OCI-LY3 (cell line): ENCODE measurements around the gene CRB2.

ENCODE experiments used
- H2AFZ ChIP-seq: fragments of 200-600, 300-600 bp; shearing (Covaris generic); 2 replicates; pipeline ENCODE4 v1.6.0; 2014; ENCODE audit warnings: antibody characterized with exemption, low read depth, low read length
- H3K27ac ChIP-seq: fragments of 200-600, 300-600 bp; sonication (generic); 2 replicates; pipeline ENCODE4 v1.5.1; 2014; ENCODE audit warnings: mild to moderate bottlenecking, low read length, moderate library complexity, mixed read lengths
- H3K27me3 ChIP-seq: fragments of 200-600, 300-600 bp; sonication (generic); 2 replicates; pipeline ENCODE4 v1.6.1; 2014; ENCODE audit warnings: low read depth, low read length, mixed read lengths
- H3K36me3 ChIP-seq: fragments of 200-600, 300-600 bp; sonication (generic); replicated peaks from 2 replicates; pipeline ENCODE3; 2014; ENCODE audit warnings: low read depth, low read length, mixed read lengths
- H3K4me1 ChIP-seq: fragments of 300-600, 200-600 bp; sonication (generic); 2 replicates; pipeline ENCODE4 v1.6.1; 2014; ENCODE audit warnings: low read length, mixed read lengths
- H3K4me2 ChIP-seq: fragments of 200-600, 300-600 bp; sonication (generic); 2 replicates; pipeline ENCODE4 v1.6.1; 2014; ENCODE audit warnings: low read length, mixed read lengths
- H3K4me3 ChIP-seq: fragments of 300-600, 200-600 bp; sonication (generic); 2 replicates; pipeline ENCODE4 v1.5.1; 2014; ENCODE audit warnings: antibody characterized with exemption, mild to moderate bottlenecking, low read length, moderate library complexity
- H3K79me2 ChIP-seq: fragments of 300-600, 200-600 bp; shearing (Covaris generic); 2 replicates; pipeline ENCODE4 v1.6.1; 2014; ENCODE audit warnings: mild to moderate bottlenecking, low read length, mixed read lengths
- H3K9ac ChIP-seq: fragments of 300-600, 200-600 bp; shearing (Covaris generic); 2 replicates; pipeline ENCODE4 v1.6.0; 2014; ENCODE audit warnings: mild to moderate bottlenecking, low read length, moderate library complexity
- H3K9me3 ChIP-seq: fragments of 200-600, 300-600 bp; shearing (Covaris generic); 2 replicates; pipeline ENCODE4 v1.6.1; 2014; ENCODE audit warnings: low read length, mixed read lengths; ENCODE audit not compliant: insufficient read depth
- H4K20me1 ChIP-seq: fragments of 200-600, 300-600 bp; sonication (generic); 2 replicates; pipeline ENCODE4 v1.6.1; 2016; ENCODE audit warnings: low read length, mixed read lengths; ENCODE audit not compliant: insufficient read depth
- EZH2phosphoT487 ChIP-seq: fragments of 200-600 bp; shearing (Covaris generic); IDR thresholded peaks from 2 replicates; pipeline ENCODE4 v1.6.1; 2018; ENCODE audit warnings: antibody characterized with exemption, mixed run types, low read depth
- TF ChIP-seq, protein P1 (sequence below): fragments of 200-600, 300-600 bp; sonication (generic); IDR thresholded peaks from 2 replicates; pipeline ENCODE4 v1.5.1; 2014; ENCODE audit warnings: antibody characterized with exemption, low read length, low read depth

The CRB2 gene

DNA sequence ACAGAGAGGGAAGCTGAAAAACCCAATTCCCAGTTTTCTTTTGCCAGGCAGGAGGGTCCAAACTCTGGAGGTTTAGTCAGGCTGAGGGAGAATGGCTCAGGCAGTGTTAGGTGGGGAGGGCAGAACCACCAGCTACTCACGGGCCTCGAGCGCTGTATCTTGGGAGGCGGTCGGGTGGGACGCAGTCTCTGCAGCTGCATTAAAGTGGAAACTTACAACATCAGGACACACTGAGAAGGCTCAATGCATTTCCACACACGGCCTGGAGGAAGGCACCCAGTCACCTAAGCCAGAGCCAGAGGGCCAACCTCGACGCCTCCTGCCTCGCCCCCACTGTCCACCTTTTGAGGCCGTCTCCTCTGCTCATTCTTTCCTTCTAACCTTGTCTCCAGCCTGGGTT, 55.6 kb downstream of the CRB2 start:
- H3K36me3 ChIP-seq, result peaks cover 3% of the 10 kb centered on the region
- no peak overlapping the region for H3K27ac ChIP-seq
- H3K27me3 ChIP-seq, result no peaks in the 10 kb centered on the region
- H3K4me2 ChIP-seq, result no peak overlapping the region
- no peak for TF ChIP-seq EZH2phosphoT487
- H3K4me1 ChIP-seq, result no peaks in the 10 kb centered on the region
- no peak overlapping the region for H2AFZ ChIP-seq
- H3K9ac ChIP-seq, result no peak overlapping the region
- no peaks in the 10 kb centered on the region for H4K20me1 ChIP-seq
- H3K79me2 ChIP-seq, result no peaks in the 10 kb centered on the region
- H3K9me3 ChIP-seq, result no peaks in the 10 kb centered on the region
- no peak overlapping the region for H3K4me3 ChIP-seq

DNA sequence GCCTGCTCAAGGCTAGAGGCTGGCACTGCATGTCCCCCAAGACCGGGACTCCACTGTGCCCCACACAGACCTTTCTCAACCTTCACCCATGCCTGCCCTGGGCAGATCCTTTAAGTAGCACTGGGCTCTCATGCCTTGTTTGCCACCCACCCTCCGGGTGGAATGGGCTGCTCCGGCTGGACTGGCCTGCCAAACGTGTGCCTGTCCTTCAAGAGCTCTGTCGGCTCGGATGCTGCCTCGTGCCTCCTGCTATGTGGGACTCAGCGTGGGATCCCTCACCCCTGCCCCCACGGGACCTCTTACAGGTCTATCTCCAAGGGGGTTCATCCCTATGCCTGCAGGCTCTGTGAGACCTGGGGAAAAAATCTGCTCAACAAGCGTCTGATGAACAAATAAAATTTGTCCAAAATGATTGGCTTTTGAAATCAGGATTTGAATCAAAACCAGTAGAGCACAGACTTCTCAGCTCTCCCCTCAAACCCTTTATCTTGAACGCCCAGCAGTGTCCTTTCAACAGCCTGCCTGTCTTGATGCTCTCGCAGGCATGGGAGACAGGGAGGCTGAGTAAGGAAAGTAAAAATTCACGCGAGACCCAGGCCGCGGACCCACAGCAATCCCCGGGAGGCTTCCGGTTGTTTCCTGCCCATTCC, 56.3 kb downstream of the CRB2 start:
- Histone ChIP-seq H3K36me3 (peaks cover 3% of the 10 kb centered on the region), H3K27ac (no peak overlapping the region), H2AFZ (no peak overlapping the region), H3K4me3 (no peak overlapping the region), H4K20me1 (no peaks in the 10 kb centered on the region), H3K4me2 (no peak overlapping the region), H3K9me3 (no peaks in the 10 kb centered on the region), H3K9ac (no peak overlapping the region), H3K4me1 (no peaks in the 10 kb centered on the region), H3K27me3 (no peaks in the 10 kb centered on the region), H3K79me2 (no peaks in the 10 kb centered on the region)
- TF ChIP-seq EZH2phosphoT487, result no peak
- TF ChIP-seq, protein P1, sequence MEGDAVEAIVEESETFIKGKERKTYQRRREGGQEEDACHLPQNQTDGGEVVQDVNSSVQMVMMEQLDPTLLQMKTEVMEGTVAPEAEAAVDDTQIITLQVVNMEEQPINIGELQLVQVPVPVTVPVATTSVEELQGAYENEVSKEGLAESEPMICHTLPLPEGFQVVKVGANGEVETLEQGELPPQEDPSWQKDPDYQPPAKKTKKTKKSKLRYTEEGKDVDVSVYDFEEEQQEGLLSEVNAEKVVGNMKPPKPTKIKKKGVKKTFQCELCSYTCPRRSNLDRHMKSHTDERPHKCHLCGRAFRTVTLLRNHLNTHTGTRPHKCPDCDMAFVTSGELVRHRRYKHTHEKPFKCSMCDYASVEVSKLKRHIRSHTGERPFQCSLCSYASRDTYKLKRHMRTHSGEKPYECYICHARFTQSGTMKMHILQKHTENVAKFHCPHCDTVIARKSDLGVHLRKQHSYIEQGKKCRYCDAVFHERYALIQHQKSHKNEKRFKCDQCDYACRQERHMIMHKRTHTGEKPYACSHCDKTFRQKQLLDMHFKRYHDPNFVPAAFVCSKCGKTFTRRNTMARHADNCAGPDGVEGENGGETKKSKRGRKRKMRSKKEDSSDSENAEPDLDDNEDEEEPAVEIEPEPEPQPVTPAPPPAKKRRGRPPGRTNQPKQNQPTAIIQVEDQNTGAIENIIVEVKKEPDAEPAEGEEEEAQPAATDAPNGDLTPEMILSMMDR, result no peak

DNA sequence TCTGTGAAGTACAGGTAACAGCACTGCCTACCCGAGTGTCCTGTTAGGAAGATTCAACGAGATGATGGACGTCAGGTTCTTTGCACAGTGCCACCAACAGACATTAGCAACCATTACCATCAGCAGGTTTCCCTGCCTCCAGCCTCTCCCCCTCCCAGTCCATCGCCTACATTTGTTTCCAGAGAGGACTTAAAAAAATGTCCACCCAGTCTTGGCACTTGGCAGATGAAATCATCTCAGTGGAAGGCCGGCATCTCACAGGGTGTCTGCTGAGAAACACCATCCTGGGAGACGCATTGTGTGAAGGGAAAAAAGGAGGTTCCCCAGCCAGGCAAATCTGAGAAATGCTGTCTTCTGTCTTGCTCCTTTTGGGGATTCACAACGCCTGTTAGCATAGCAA, 58.2 kb downstream of the CRB2 start:
- Histone ChIP-seq H2AFZ (no peak overlapping the region), H3K36me3 (peaks cover 3% of the 10 kb centered on the region), H4K20me1 (no peaks in the 10 kb centered on the region), H3K9ac (no peak overlapping the region), H3K27me3 (no peaks in the 10 kb centered on the region), H3K4me3 (no peak overlapping the region), H3K9me3 (no peaks in the 10 kb centered on the region), H3K4me1 (no peaks in the 10 kb centered on the region), H3K4me2 (no peak overlapping the region), H3K79me2 (no peaks in the 10 kb centered on the region), H3K27ac (no peak overlapping the region)
- TF ChIP-seq, protein P1, result no peak
- no peak for TF ChIP-seq EZH2phosphoT487

DNA sequence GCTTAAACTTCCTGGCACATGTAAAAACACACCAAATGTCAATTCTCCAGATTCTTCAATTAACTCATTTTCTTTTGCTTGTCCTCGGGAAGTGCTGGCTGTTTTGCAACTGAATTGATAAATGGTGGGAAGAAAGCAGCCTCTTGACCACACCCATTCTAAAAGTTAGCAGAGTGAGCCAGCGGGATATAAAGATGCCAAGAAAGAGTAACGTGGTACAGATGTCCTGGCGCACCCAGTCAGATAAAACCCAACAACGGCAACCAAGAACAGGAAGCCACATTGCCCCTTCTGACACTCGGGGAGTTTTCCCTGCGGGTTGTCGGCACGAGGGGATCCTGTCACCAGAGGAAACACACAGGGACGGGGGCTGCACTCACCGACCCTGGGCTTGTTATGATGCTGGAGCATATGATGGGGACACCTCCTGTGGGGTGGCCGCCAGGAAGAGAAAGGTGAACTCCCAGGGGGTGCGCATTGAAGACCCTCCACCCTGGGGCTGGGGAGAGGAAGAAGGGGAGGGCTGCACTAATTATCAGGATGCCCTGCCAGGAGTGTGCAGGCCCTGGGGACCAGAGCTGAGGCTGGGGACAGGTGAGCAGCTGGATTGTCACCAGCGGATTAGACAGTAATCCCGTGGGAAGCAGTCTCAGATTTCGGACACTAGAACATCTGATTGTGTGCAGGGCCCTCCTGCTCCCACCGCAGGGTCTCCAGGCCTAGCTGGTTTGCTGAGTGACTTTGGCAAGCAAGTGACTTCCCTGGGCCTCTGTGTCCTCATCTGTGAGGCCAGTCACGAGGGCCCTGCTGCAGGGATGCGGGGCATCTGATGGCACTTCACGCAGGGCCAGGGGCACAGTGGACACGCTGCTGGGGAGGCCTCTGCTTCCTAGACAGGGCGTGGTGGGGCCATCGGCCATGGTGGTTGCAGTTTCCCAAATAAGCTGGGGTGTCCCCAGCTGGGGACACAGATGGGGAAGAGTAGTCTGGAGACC, 59.2 kb downstream of the CRB2 start:
- no peaks in the 10 kb centered on the region for H4K20me1 ChIP-seq
- H3K4me1 ChIP-seq, result no peaks in the 10 kb centered on the region
- no peak overlapping the region for H3K9ac ChIP-seq
- no peak overlapping the region for H3K4me2 ChIP-seq
- no peak overlapping the region for H3K27ac ChIP-seq
- no peak overlapping the region for H2AFZ ChIP-seq
- H3K36me3 ChIP-seq, result peaks cover 5% of the 10 kb centered on the region
- H3K27me3 ChIP-seq, result no peaks in the 10 kb centered on the region
- no peaks in the 10 kb centered on the region for H3K79me2 ChIP-seq
- no peak for TF ChIP-seq EZH2phosphoT487
- TF ChIP-seq, protein P1, result no peak
- H3K9me3 ChIP-seq, result no peaks in the 10 kb centered on the region
- H3K4me3 ChIP-seq, result no peak overlapping the region
